Astrocyte of the spinal cord (primary cell): Measurements from ENCODE around the gene DNAJC5.

Experiments
- DNase-seq: peaks from one replicate; pipeline ENCODE4 v3.0.0; 2011; ENCODE audit warnings: low read depth, low spot score
- H3K4me3 ChIP-seq: 2 replicates; pipeline ENCODE4 v1.5.1; 2011; ENCODE audit warnings: low read depth, mild to moderate bottlenecking, low read length, moderate library complexity
- in situ Hi-C: cut with HindIII; loops from 2 replicates; pipeline ENCODE4 v1.10.0; 2017; ENCODE audit warnings: low sequenced_read_pairs
- TF ChIP-seq, protein P1 (sequence below): IDR thresholded peaks from 2 replicates; pipeline ENCODE4 v1.5.1; 2012; ENCODE audit warnings: low read depth, mild to moderate bottlenecking, low read length, inconsistent platforms

Gene DNAJC5

DNA sequence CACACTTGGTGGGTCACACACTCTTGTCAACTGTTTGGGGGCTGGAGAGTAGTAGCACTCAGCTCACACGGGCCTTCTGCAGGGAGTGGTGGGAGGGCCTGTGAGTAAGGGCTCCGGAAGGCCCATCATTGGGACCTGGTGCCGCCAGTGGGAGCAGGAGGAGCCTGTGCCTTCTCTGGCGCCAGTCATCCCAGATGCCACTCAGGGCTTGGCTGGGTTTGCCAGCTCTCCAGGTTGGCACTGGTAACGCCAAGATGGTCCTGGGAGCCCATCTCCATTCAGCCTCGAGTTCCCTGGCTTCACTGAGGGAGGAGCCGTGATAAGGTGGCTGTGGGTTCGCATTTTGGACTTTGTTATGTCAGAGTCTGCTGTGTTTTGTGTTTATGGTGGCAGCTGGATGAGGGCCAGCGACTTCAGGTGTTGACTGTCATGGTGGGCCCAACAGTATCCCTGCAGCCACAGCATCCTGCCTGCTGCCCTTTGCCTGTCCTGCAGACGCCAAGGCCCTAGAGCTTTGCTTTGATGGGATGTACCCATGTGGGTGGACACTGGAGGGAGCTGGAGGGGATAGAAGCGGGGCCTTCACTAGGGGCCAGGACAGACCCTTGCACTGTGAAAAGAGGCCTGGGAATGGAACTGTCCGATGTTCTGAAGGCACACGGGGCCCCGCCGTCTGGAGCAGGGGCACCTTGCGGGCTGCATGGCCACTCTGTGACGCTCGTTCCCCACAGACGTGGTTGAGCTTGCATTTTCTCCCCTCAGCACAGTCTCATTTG, 13.3 kb upstream of the DNAJC5 start:
- no peak for DNase-seq
- TF ChIP-seq, protein P1, sequence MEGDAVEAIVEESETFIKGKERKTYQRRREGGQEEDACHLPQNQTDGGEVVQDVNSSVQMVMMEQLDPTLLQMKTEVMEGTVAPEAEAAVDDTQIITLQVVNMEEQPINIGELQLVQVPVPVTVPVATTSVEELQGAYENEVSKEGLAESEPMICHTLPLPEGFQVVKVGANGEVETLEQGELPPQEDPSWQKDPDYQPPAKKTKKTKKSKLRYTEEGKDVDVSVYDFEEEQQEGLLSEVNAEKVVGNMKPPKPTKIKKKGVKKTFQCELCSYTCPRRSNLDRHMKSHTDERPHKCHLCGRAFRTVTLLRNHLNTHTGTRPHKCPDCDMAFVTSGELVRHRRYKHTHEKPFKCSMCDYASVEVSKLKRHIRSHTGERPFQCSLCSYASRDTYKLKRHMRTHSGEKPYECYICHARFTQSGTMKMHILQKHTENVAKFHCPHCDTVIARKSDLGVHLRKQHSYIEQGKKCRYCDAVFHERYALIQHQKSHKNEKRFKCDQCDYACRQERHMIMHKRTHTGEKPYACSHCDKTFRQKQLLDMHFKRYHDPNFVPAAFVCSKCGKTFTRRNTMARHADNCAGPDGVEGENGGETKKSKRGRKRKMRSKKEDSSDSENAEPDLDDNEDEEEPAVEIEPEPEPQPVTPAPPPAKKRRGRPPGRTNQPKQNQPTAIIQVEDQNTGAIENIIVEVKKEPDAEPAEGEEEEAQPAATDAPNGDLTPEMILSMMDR = no peak
- in situ Hi-C loops = no loop called here
- H3K4me3 ChIP-seq = no peak overlapping the region

DNA sequence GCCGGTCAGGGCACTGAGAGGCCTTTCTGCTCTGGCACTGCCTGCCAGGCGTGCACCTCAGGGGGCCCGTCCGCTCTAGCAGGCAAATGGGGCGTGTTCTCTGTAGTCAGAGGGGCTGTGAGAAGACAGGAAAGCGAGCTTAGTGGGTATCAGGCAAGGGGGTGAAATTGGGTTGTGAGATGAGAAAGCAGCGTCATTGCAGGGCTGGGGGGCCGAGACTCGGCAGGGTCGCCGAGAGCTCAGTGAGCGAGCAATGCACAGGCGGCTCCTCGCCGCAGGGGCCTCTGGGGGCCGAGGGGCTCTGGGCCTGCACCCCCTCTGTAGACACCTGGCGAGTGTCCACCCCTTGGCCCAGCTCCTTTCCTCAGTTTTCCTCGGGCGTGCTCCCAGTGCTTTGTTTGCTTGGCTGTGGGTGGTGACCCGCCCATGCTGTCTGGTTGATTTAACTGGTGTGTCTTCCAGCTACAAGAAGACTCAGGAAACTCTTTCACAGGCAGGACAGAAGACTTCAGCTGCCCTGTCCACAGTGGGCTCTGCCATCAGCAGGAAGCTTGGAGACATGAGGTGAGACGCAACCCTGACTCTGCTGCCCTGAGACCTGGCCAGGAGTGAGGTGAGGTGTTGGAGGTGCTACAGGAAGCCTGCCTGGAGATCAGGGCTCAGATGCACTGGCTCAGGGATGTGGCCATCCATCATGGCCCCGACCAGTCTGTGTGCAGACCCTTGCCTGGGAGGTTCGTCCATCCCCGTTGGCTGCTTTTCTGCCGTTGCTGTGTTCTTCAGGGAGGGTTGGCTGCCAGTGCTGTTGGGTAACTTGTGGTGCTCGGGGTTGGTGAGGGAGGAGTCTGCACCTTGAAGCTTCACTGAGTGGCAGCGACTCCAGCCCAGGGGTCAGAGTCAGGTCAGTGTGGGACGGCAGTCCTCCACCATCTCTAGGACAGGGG, 12.4 kb upstream of the DNAJC5 start:
- TF ChIP-seq, protein P1 = no peak
- no peak overlapping the region for H3K4me3 ChIP-seq
- in situ Hi-C loops = no loop called here
- DNase-seq = no peak

DNA sequence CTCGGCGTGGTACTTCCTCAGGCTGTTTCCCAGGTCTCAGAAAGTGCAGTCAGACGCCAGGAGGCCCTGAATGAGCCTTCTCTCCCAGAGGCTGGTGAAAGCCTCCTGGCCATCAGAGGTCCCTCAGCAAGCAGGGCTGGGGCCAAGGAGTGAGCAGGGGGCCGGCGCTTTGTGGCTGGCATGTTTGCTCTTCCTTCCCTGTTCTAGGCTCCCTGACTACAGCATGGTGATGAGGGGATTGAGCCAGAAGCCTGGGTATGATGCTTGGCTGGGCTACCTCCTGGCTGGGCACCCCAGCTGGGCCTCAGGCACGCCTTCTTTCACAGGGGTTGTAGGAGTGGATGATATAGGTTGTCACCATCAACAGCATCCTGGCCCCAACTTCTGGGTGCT, 11.7 kb upstream of the DNAJC5 start:
- no peak for DNase-seq
- no peak overlapping the region for H3K4me3 ChIP-seq
- in situ Hi-C loops = no loop called here
- TF ChIP-seq, protein P1 = no peak

DNA sequence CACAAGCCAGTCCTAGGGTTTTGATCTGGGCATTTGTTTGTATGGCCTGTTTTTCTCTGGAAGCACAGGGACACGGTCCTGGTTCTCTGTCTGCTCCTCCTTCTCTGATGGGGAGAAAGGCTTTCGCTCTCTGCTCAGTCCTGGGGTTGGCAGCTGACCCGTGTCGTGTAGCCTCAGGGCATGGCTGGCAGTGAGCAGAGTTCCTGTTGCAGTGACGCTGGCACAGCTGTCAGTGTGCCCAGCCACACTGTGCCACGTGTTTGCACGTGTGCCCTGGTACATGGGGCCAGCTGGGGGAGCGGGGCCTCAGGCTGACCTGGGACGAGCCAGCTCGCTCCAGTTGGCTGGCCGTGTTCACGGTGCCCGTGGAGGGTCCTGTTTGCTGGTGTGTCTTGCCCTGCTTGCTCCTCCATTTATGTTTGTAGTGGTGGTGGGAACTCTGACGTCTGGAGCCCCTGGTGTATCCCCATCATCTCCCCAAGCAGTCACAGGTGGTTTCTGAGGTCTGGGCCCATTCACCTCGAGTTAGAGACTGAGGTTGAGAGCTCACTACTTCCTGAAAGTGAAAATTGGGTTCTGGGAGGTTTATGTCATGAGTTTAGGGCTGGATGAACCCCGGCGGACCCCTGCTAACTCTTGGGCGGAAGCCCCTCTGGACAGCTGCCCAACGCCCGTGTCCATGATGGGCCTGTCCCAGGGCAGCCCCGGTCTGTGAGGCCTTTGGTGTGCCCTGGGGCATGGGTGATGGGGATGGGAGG, 10.2 kb upstream of the DNAJC5 start:
- in situ Hi-C loops = no loop called here
- no peak overlapping the region for H3K4me3 ChIP-seq
- DNase-seq = no peak
- TF ChIP-seq, protein P1 = no peak

DNA sequence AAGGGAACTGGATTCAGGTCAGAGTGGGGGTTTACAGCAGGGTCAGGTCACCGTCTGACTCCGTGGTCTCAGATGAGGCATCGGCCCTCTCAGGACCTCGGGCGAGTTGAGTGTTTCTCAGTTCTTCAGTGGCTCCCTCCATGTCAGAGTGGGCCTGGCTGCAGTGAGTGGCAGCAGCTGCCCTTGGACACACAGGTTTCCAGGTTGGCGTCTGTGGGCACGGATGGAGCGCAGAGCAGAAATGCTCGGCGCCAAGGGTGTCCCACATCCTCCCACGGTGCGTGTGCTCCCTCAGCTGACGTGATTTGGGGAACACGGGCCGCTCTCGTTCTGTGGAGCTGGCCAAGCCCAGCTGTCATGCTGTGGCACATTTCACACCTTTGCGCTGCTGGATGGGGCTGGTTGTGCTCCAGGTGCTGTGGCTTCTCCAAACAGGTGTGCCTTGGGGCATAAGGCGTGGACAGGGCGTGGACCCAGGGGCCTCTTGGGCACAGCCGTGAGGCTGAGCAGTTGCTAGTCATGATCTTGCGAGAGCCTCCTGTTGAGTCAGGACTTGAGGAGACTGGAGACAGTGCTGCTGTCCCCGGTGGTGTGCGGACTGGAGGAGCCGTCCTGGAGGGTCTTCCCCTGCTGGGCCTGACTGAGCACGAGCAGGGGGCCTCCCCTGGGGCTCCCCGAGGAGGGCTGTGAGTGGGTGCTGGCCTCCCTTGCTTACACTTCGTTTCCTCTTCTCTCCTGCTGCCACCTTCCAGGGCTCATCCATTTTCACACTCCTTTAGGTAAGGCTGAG, 9.5 kb upstream of the DNAJC5 start:
- TF ChIP-seq, protein P1 = no peak
- no peak overlapping the region for H3K4me3 ChIP-seq
- no peak for DNase-seq
- in situ Hi-C loops = no loop called here
